Glutamatergic neuron (in vitro differentiated cells): Measurements from ENCODE around the gene KIF24. TPM values are rescaled to one million over a fixed set of nuclear protein-coding genes. Genes with fewer than 3 reads are reported as not detected.

Experiments
- DNase-seq: peaks from one replicate; pipeline ENCODE4 v3.0.0; 2022
- H3K27ac Mint-ChIP-seq: one replicate; pipeline ENCODE4 v1.8.0; 2020; ENCODE audit warnings: mild to moderate bottlenecking, mixed read lengths, inconsistent platforms; ENCODE audit not compliant: unreplicated experiment
- H3K27me3 Mint-ChIP-seq: one replicate; pipeline ENCODE4 v1.8.0; 2020; ENCODE audit warnings: mild to moderate bottlenecking, moderate library complexity, mixed read lengths, inconsistent platforms; ENCODE audit not compliant: unreplicated experiment
- H3K36me3 Mint-ChIP-seq: one replicate; pipeline ENCODE4 v1.8.0; 2020; ENCODE audit warnings: mild to moderate bottlenecking, mixed read lengths, inconsistent platforms; ENCODE audit not compliant: unreplicated experiment
- H3K4me1 Mint-ChIP-seq: one replicate; pipeline ENCODE4 v1.8.0; 2020; ENCODE audit warnings: mild to moderate bottlenecking, low read depth, mixed read lengths, inconsistent platforms; ENCODE audit not compliant: unreplicated experiment
- H3K4me3 Mint-ChIP-seq: one replicate; pipeline ENCODE4 v1.8.0; 2020; ENCODE audit warnings: mild to moderate bottlenecking, mixed read lengths, inconsistent platforms; ENCODE audit not compliant: unreplicated experiment
- H3K9me3 Mint-ChIP-seq: one replicate; pipeline ENCODE4 v1.8.0; 2020; ENCODE audit warnings: mild to moderate bottlenecking, moderate library complexity, mixed read lengths, inconsistent platforms; ENCODE audit not compliant: unreplicated experiment
- CTCF ChIP-seq: fragments of 200-600 bp; sonication (generic); IDR thresholded peaks from one replicate; pipeline ENCODE4 v1.5.0; 2021; ENCODE audit not compliant: partially characterized antibody, unreplicated experiment
- total RNA-seq: library from RNA; stranded (reverse); fragmentation: NEBNext Ultra II Directional; extraction: Animal tissue kit (Norgen Biotek cat#: 25700); gene quantifications from one replicate; pipeline ENCODE4 v1.2.1, GENCODE V29; 2021; ENCODE audit not compliant: unreplicated experiment

Gene KIF24
- total RNA-seq, 1 donor from 2014 or later: 0.78 TPM

- TF ChIP-seq CTCF: no peak
- no peak overlapping the region for H3K27ac Mint-ChIP-seq
- DNase-seq: no peak
- no peak overlapping the region for H3K4me3 Mint-ChIP-seq
- H3K36me3 Mint-ChIP-seq: no peaks in the 10 kb centered on the region
- H3K9me3 Mint-ChIP-seq: no peaks in the 10 kb centered on the region
- peaks cover 3% of the 10 kb centered on the region for H3K27me3 Mint-ChIP-seq
- no peaks in the 10 kb centered on the region for H3K4me1 Mint-ChIP-seq
Observed at GRCh38 chr9:34291423-34291822, 37.6 kb downstream of the KIF24 start.

- Mint-ChIP-seq H3K9me3 (no peaks in the 10 kb centered on the region), H3K27me3 (peaks cover 3% of the 10 kb centered on the region), H3K27ac (no peak overlapping the region), H3K4me1 (no peaks in the 10 kb centered on the region), H3K36me3 (no peaks in the 10 kb centered on the region), H3K4me3 (no peak overlapping the region)
- DNase-seq: no peak
- TF ChIP-seq CTCF: no peak
Observed at GRCh38 chr9:34291023-34291422, 38.0 kb downstream of the KIF24 start.

GRCh38 chr9:34289159-34289558 lies 39.9 kb downstream of the KIF24 start:
- H3K27ac Mint-ChIP-seq: no peak overlapping the region
- H3K36me3 Mint-ChIP-seq: no peaks in the 10 kb centered on the region
- peaks cover 3% of the 10 kb centered on the region for H3K27me3 Mint-ChIP-seq

GRCh38 chr9:34282096-34282495 lies 47.0 kb downstream of the KIF24 start:
- DNase-seq: no peak
- H3K4me3 Mint-ChIP-seq: no peak overlapping the region
- peaks cover 1% of the 10 kb centered on the region for H3K9me3 Mint-ChIP-seq
- H3K36me3 Mint-ChIP-seq: no peaks in the 10 kb centered on the region
- H3K27me3 Mint-ChIP-seq: no peaks in the 10 kb centered on the region
- TF ChIP-seq CTCF: no peak
- no peak overlapping the region for H3K27ac Mint-ChIP-seq
- H3K4me1 Mint-ChIP-seq: no peaks in the 10 kb centered on the region

More at GRCh38 chr9:34289159-34289558, 39.9 kb downstream of the KIF24 start:
- H3K4me3 Mint-ChIP-seq: no peak overlapping the region
- no peaks in the 10 kb centered on the region for H3K9me3 Mint-ChIP-seq
- DNase-seq: no peak
- H3K4me1 Mint-ChIP-seq: no peaks in the 10 kb centered on the region
- no peak for TF ChIP-seq CTCF

- H3K36me3 Mint-ChIP-seq: no peaks in the 10 kb centered on the region
- H3K4me1 Mint-ChIP-seq: no peaks in the 10 kb centered on the region
- DNase-seq: no peak
- TF ChIP-seq CTCF: no peak
- no peak overlapping the region for H3K4me3 Mint-ChIP-seq
- H3K9me3 Mint-ChIP-seq: peaks cover 3% of the 10 kb centered on the region
- no peaks in the 10 kb centered on the region for H3K27me3 Mint-ChIP-seq
- H3K27ac Mint-ChIP-seq: no peak overlapping the region
Observed at GRCh38 chr9:34279411-34279810, 49.7 kb downstream of the KIF24 start.

Other genes starting within 250 kb of the KIF24 start
- gene DCAF12, start 202.6 kb downstream of the KIF24 start, total RNA-seq: 37.9 TPM
- gene UBAP1, start 150.2 kb downstream of the KIF24 start, total RNA-seq: 28.4 TPM
- 7.2 TPM for gene NUDT2, start 301 bp upstream of the KIF24 start, total RNA-seq
- 4.6 TPM for gene MYORG, start 47.6 kb upstream of the KIF24 start, total RNA-seq
- gene FAM219A, start 129.3 kb upstream of the KIF24 start, total RNA-seq: 221 TPM
- 1.2 TPM for gene DNAI1, start 129.5 kb upstream of the KIF24 start, total RNA-seq
- 11.5 TPM for gene ENHO, start 193.7 kb upstream of the KIF24 start, total RNA-seq